ENCODE data around the gene SAFB.

- TF ChIP-seq REST (IDR thresholded peaks at IDR 0.05; ENCODE audit: borderline replicate concordance), result no peak
- TF ChIP-seq CTCF (IDR thresholded peaks at IDR 0.05; ENCODE audit: poor library complexity, severe bottlenecking), result no peak
- TF ChIP-seq EZH2 (IDR thresholded peaks at IDR 0.05; ENCODE audit: borderline replicate concordance, insufficient read depth, low read length, poor library complexity, severe bottlenecking), result no peak
- TF ChIP-seq POLR2AphosphoS5 (IDR thresholded peaks at IDR 0.05), result no peak
- no peak for TF ChIP-seq EP300 (conservative IDR thresholded peaks at IDR 0.05; ENCODE audit: poor library complexity, severe bottlenecking)
- TF ChIP-seq TAF1 (IDR thresholded peaks at IDR 0.05; ENCODE audit: low read depth), result no peak
- TF ChIP-seq MXI1 (conservative IDR thresholded peaks at IDR 0.05; ENCODE audit: poor library complexity, severe bottlenecking), result no peak
Observed at GRCh38 chr19:5696196-5697021, 73.5 kb downstream of the SAFB start.
